ENCODE data around the gene EFR3B.

GRCh38 chr2:25173719-25174118 is 131.8 kb downstream of the EFR3B start:
- no peak for TF ChIP-seq CTCF (conservative IDR thresholded peaks at IDR 0.05)
- TF ChIP-seq EZH2 (IDR thresholded peaks at IDR 0.05; ENCODE audit: low read depth): no peak

All from PC-9 (cell line).